ENCODE data around the gene SCUBE1.

- no peak for TF ChIP-seq CTCF (conservative IDR thresholded peaks at IDR 0.05; ENCODE audit: low read depth, low read length)
- no peak for TF ChIP-seq FOS (IDR thresholded peaks at IDR 0.05; ENCODE audit: low read depth, low read length)
- TF ChIP-seq RAD21 (IDR thresholded peaks at IDR 0.05; ENCODE audit: low read length): no peak
- no peak for TF ChIP-seq CEBPB (IDR thresholded peaks at IDR 0.05; ENCODE audit: low read depth, low read length)
- TF ChIP-seq RCOR1 (IDR thresholded peaks at IDR 0.05; ENCODE audit: insufficient replicate concordance, low read length): no peak
- no peak for TF ChIP-seq POLR2A (IDR thresholded peaks at IDR 0.05; ENCODE audit: low read depth, low read length)
- no peak for TF ChIP-seq BHLHE40 (IDR thresholded peaks at IDR 0.05; ENCODE audit: low read depth, low read length)
- TF ChIP-seq SMC3 (IDR thresholded peaks at IDR 0.05; ENCODE audit: low read depth, low read length): no peak
- TF ChIP-seq USF2 (IDR thresholded peaks at IDR 0.05; ENCODE audit: low read depth, low read length): no peak
- no peak for TF ChIP-seq NFE2L2 (IDR thresholded peaks at IDR 0.05; ENCODE audit: low read depth, low read length)
- no peak for TF ChIP-seq MXI1 (IDR thresholded peaks at IDR 0.05; ENCODE audit: borderline replicate concordance, low read depth, low read length)
- no peak for TF ChIP-seq MAFK (IDR thresholded peaks at IDR 0.05; ENCODE audit: low read depth, low read length)
- TF ChIP-seq MAZ (IDR thresholded peaks at IDR 0.05; ENCODE audit: borderline replicate concordance, low read depth, low read length): no peak
Observed at GRCh38 chr22:43331698-43332097, 11.5 kb downstream of the SCUBE1 start.

Data from IMR-90 (cell line).